HG03159 (cell line): Measurements from ENCODE around the gene FBN1.

Experiments
- ATAC-seq: cut with Tn5 transposase; IDR thresholded peaks from one replicate; pipeline ENCODE4 v1.9.1; 2021; ENCODE audit warnings: mild to moderate bottlenecking, moderate library complexity; ENCODE audit not compliant: unreplicated experiment

FBN1 gene

DNA sequence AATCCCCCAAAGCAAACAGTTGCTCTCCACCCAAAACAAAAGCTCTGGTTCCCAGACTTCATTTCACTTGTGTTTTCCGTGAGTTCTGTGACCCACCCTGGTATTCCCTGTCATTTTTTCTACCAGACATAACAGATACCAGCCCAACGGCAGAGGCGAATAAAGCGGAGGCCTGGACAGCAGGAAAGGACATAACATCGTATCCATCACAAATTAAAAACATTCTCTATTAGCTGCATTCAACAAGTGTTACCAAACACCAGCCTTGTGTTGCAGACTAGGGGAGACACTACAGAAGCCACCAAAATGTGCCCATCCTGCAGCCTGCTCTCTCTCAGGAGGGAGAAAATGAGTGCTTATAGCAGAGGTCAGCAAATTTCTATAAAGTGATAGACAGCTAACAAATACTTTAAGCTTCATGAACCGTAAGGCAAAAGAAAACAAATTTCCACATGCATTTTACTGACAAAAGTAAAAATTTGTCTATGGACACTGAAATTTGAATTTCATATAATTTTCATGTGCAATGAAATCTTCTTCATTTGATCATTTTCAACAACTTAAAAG, 7.1 kb upstream of the FBN1 start:
- ATAC-seq = no peak

DNA sequence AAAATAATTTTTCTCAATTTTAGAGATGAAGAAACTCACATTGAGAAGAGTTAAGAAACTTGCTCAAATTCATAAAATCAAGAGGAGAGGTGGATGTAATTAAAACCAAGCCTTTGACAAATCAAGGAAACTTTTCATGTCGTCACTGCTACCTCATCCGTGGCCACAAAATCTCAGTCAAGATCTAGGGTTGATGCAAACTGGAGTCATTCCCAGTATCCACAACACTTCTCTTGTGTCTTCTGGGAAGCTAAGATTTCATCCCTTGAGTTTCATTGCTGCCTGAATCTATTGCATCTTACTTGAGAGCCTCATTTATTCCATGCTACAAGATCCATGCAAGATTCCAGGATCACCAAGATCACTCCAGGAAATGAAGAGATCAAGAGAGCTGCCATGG, 5.4 kb upstream of the FBN1 start:
- no peak for ATAC-seq

DNA sequence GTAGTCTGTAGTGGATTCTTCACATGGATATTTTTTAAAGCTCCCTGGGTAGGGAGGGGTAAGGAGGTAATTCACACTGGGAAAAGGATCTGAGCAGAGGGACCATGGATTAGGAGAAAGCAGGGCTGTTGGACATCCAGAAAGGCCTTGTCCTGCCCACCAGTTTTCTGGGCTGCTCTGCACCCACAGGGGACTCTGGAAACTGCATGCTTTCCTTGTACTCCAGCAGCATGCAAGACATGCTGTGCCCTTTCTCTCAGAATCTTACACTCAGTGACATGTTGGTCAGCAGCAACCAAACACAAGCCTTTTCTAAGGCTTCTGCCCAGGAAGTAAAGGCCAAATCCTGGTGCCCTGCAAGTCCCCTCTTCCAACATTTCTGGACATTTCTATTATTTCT, 2.5 kb upstream of the FBN1 start:
- no peak for ATAC-seq

- ATAC-seq = no peak
These were observed 822 bp upstream of the FBN1 start for GRCh38 chr15:48646331-48646730.

DNA sequence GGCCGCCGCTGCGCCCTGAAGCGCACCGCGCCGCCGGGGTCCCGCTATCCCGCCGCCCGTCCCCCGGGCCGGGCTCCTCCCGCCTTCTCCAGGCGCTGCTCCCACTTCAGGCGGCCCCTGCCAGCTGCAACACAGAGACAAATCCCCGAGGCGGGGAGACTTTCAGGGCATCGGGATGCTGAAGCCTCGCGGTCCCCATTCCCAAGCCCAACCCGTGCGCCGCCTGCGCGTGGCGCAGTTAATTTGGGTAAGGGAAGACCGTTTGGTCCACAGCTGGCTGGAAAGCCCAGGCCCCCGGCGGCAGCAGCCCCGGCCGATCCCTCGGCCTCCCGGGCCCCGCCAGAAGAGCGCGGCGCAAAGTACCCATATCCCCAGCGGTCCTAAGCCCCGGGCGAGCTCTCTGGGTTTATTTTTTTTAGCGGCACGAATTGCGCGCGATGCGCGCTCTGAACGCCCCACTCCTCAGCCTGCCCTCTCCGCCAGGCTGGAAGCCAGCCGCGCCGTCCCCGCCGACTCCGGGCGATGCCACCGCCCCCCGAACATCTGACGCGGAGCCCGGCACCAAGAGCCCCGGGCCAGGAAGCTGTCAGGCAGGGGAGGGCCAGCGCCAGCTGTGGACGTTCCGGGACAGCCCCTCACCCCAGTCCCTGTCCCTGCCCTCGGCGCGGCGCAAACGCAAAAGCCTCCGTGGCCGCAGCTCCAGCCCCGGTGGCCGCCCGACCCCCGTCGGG, 517 bp downstream of the FBN1 start:
- peak; percentile 41 for ATAC-seq

- ATAC-seq = no peak
These were observed 1.1 kb downstream of the FBN1 start for GRCh38 chr15:48644467-48644826.

DNA sequence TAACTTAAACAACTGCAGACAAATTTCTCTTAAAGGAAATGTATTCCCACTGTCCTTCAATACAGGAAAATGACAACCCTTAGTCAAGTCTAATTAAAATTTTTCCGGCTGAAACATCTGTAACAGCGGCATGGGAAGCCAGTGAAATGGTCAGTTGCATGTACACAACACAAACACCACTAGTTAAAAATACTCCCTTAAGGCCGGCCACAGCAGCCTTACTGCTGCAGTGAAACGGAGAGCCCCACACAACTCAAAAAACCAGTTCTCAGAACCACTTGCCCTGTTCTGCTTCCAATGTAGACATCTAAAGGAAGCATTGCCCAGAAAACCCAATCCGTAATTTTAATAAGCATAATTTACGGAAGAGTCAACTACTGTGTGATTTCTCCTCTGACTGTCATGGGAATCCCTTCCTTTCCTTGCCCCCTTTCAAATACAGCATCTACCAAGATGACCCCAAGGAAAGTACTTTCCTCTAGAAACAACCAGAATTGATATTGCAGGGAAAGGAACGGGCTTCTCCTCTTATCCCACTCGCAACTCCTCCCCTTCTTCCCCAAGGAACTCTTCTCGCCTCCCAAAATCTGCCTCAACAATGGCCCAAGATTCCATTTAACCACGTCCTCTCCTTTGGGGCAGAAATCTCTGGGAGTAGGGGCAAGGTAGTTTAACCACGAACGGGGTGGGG, 1.6 kb downstream of the FBN1 start:
- ATAC-seq = no peak

DNA sequence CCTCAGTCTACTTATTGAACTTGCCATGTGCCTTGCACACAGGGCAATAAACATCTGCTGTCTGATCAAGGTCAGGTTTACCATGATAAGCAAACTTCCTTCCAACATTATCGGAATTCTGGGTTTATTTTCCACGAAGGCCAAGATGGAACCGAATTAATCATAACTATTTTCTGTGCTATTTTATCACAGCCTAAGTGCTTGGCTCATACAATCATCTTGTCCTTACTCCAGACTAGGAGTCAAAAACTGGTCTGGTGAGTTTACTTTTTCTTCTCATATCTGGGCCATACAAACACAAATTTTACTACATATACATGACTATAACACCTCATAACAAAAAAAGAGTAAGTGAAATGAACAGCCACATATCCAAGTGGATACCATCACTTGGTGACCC, 2.3 kb downstream of the FBN1 start:
- ATAC-seq = no peak

- ATAC-seq = no peak
These were observed 2.7 kb downstream of the FBN1 start for GRCh38 chr15:48642795-48643194.

DNA sequence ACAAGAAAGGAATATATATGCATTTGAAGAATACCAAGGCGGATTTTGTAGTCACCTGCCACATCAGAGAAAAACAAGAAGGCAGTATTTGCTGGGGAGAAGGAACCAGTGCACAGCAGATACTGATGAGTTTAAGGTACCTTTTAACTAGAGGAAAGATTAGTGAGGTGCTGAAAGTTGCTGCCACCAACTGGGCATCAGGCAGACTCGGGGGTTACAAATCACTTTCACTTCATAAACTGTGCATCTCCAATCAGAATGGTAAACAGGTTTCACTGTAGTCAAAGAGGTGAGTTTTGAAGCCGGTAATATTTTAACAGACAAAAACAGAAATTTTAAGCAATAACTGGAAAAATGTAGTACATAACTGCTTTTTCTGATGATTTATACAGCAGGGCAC, 4.1 kb downstream of the FBN1 start:
- no peak for ATAC-seq

GRCh38 chr15:48638963-48639362, 6.5 kb downstream of the FBN1 start:
- ATAC-seq = no peak

- ATAC-seq = no peak
These were observed 7.9 kb downstream of the FBN1 start for GRCh38 chr15:48637639-48638038.

GRCh38 chr15:48636511-48636910, 9.0 kb downstream of the FBN1 start:
- ATAC-seq = no peak

DNA sequence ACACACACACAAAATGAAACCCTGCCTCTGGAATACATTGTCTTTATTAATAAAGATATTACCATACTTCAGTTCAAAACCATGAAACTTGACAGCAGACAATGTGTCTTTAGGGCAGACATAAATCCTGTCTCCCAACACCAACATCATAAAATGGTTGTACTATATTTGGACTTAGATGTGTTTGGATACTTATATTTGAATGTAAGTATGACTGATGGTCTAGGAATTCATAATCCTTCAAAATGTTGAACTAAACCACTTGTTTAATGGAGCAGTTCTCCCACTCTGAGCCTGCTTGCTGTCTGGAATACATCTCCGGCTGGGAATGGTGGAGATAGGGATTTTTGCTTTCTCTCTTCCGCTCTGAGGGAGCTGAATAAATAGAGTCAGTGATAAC, 10.6 kb downstream of the FBN1 start:
- ATAC-seq = no peak

GRCh38 chr15:48634096-48634495, 11.4 kb downstream of the FBN1 start:
- ATAC-seq = no peak

DNA sequence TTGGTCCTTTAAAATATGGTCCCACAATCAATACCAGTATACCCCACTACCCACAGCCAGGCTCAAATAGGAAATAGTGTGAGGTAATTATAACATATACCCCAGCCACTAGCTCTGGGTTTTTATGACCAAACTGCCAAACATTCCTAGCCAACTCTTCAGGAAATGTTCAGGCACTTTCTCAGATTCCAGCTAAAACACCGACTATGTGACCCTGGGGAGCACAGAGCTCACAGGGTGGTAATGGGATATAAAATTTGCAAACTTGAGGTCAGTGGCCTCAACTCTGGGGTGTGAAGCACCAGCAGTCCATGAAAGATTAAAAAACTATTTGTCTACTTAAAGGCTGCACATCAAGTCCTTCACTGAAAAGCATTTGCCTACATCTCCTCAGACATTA, 12.9 kb downstream of the FBN1 start:
- ATAC-seq = no peak

DNA sequence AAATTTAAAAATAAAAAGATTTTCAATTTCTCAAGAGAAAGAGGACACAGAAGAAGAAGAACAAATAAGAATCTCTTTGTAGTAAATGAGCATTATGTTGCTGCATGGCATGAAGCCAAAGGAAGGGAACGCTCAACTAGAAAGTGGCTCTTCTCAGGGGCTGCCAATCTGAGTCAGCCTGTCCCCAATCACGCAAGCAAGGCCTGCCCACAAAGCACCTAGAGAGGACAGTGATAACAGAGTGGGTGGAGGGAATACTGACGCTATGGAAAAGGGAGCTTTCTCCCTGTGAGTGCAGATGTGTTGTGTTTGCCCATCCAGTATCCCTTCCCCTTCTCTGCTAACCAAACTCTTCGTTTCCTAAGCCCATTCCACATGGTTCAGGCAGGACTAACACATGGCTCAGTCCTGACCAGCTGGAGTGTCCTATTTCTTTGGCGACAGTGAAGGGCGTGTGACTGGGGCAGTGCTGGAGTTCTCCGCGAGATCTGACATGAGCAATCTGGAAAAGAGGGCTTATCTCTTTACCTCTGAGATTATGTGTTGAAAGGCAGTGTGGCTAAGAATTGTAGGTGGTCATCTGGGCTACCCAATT, 14.2 kb downstream of the FBN1 start:
- no peak for ATAC-seq

DNA sequence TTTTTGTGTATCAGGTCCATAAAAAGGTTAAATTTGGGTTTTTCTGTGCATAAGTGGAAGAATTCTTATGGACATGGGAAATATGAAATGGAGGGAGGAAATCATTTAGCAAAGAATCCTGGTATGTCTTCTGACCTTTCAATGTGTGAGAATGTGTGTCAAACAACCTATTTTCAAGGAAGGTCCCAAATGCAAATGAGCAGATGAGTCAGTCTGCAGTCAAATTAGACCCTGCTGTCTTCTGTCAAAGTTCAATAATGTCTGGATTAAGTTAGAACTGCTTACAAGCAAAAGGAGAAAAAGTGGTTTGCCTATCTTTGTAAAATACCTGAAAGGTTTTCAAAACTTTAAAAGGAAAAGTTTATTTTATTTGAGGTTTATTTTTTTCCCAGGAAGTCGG, 15.3 kb downstream of the FBN1 start:
- no peak for ATAC-seq

- no peak for ATAC-seq
These were observed 16.7 kb downstream of the FBN1 start for GRCh38 chr15:48628832-48629231.

GRCh38 chr15:48627260-48627940, 18.1 kb downstream of the FBN1 start:
- ATAC-seq = no peak

GRCh38 chr15:48625126-48625525, 20.4 kb downstream of the FBN1 start:
- ATAC-seq = no peak

- no peak for ATAC-seq
These were observed 20.8 kb downstream of the FBN1 start for GRCh38 chr15:48624700-48625099.
